HUDEP-2 (cell line): ENCODE results near the gene SMIM14.
"Not testable (repeated sequence)": the region's sequence is repeated elsewhere in the genome, so short reads cannot be mapped to it uniquely, and the experiment has no call there.

Experiments used
- DNase-seq, 76 experiments: peaks; one replicate each; lab custom pipeline; 2025; ENCODE audit not compliant: unreplicated experiment in 76 of 76; lab: John Stamatoyannopoulos, UW

SMIM14 gene

GRCh38 chr4:39514266-39514665, 124.4 kb downstream of the SMIM14 start:
- not testable (repeated sequence) for DNase-seq

- no peak for DNase-seq
These were observed 128.2 kb downstream of the SMIM14 start for GRCh38 chr4:39510348-39510929.

- no peak for DNase-seq
These were observed 133.1 kb downstream of the SMIM14 start for GRCh38 chr4:39505581-39505980.

- no peak for DNase-seq
These were observed 134.1 kb downstream of the SMIM14 start for GRCh38 chr4:39504538-39504937.

- not testable (repeated sequence) for DNase-seq
These were observed 136.0 kb downstream of the SMIM14 start for GRCh38 chr4:39502664-39503035.

- no peak for DNase-seq
These were observed 136.5 kb downstream of the SMIM14 start for GRCh38 chr4:39502019-39502663.

GRCh38 chr4:39498727-39499020, 140.0 kb downstream of the SMIM14 start:
- DNase-seq, result no peak

- no peak for DNase-seq
These were observed 140.5 kb downstream of the SMIM14 start for GRCh38 chr4:39497909-39498726.
